Breast epithelium (tissue), 3 donors: ENCODE measurements around the gene IKZF3.

Source experiments
- POLR2A ChIP-seq: fragments of 450-650 bp; IDR thresholded peaks from one replicate; pipeline ENCODE4 v1.6.1; 2016; ENCODE audit warnings: antibody characterized with exemption, mild to moderate bottlenecking, moderate library complexity
- TF ChIP-seq, protein P1 (sequence below), 3 donors: fragments of 450-650 bp; IDR thresholded peaks; one replicate each; pipeline ENCODE4 v1.5.1; 2016 to 2017; ENCODE audit warnings: antibody characterized with exemption in 3 of 3, mild to moderate bottlenecking in 3 of 3, moderate library complexity in 3 of 3

- TF ChIP-seq, protein P1, sequence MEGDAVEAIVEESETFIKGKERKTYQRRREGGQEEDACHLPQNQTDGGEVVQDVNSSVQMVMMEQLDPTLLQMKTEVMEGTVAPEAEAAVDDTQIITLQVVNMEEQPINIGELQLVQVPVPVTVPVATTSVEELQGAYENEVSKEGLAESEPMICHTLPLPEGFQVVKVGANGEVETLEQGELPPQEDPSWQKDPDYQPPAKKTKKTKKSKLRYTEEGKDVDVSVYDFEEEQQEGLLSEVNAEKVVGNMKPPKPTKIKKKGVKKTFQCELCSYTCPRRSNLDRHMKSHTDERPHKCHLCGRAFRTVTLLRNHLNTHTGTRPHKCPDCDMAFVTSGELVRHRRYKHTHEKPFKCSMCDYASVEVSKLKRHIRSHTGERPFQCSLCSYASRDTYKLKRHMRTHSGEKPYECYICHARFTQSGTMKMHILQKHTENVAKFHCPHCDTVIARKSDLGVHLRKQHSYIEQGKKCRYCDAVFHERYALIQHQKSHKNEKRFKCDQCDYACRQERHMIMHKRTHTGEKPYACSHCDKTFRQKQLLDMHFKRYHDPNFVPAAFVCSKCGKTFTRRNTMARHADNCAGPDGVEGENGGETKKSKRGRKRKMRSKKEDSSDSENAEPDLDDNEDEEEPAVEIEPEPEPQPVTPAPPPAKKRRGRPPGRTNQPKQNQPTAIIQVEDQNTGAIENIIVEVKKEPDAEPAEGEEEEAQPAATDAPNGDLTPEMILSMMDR (IDR thresholded peaks at IDR 0.05), result no peak
- no peak for TF ChIP-seq POLR2A
These were observed 119.9 kb downstream of the IKZF3 start for GRCh38 chr17:39744075-39744835.
